H1 (cell line): ENCODE results near the gene DNAJB11.

Experiments used
- CTCF ChIP-seq, 3 experiments: IDR thresholded peaks; 1 replicate in 2 of 3; 2 replicates in 1 of 3; pipeline versions ENCODE4 v1.5.1 to v1.6.1; 2011; ENCODE audit warnings: low read length in 3 of 3, mild to moderate bottlenecking in 3 of 3, inconsistent platforms in 2 of 3, low read depth in 1 of 3, moderate library complexity in 1 of 3; ENCODE audit not compliant: insufficient read depth in 1 of 3; ENCODE audit errors: control extremely low read depth in 1 of 3
- EP300 ChIP-seq, 2 experiments: IDR thresholded peaks; 1 replicate in 1 of 2; 2 replicates in 1 of 2; pipeline ENCODE4 v1.6.1; 2011 to 2012; ENCODE audit warnings: low read depth in 2 of 2, low read length in 2 of 2, mild to moderate bottlenecking in 2 of 2, borderline replicate concordance in 1 of 2, inconsistent platforms in 1 of 2, moderate library complexity in 1 of 2
- GTF2F1 ChIP-seq: IDR thresholded peaks from 2 replicates; pipeline ENCODE4 v1.6.1; 2012; ENCODE audit warnings: low read depth, low read length, improper control_type of control experiment, borderline replicate concordance
- HDAC2 ChIP-seq, 2 experiments: fragments of 300-600 bp in 1 of 2; sonication (generic) in 1 of 2; IDR thresholded peaks; 2 replicates each; pipeline ENCODE4 v1.6.1; 2011 to 2012; ENCODE audit warnings: low read depth in 2 of 2, low read length in 2 of 2, mild to moderate bottlenecking in 2 of 2, moderate library complexity in 2 of 2, borderline replicate concordance in 1 of 2, inconsistent platforms in 1 of 2
- TCF12 ChIP-seq: IDR thresholded peaks from 2 replicates; pipeline ENCODE4 v1.6.1; 2011; ENCODE audit warnings: low read depth, mild to moderate bottlenecking, low read length

GRCh38 chr3:186622651-186623310, 52.3 kb downstream of the DNAJB11 start:
- TF ChIP-seq EP300 (IDR thresholded peaks at IDR 0.05; ENCODE audit: borderline replicate concordance in 1 of 2, low read depth in 2 of 2, low read length in 2 of 2) (no peak), TCF12 (no peak), CTCF (IDR thresholded peaks at IDR 0.05; ENCODE audit: control extremely low read depth in 1 of 3, insufficient read depth in 1 of 3, low read depth in 1 of 3, low read length in 3 of 3) (no peak), GTF2F1 (no peak), HDAC2 (IDR thresholded peaks at IDR 0.05; ENCODE audit: borderline replicate concordance in 1 of 2, low read depth in 2 of 2, low read length in 2 of 2) (no peak)
